ENCODE data around the gene LINC00632. TPM values are rescaled to one million over a fixed set of nuclear protein-coding genes. Genes with fewer than 3 reads are reported as not detected.

LINC00632 gene
- total RNA-seq, 1 donor from 2014 or later, result 221 TPM

GRCh38 chrX:140697618-140698017 is 11.9 kb upstream of the LINC00632 start:
- TF ChIP-seq CTCF (IDR thresholded peaks at IDR 0.05), result no peak
- Histone ChIP-seq H3K4me1 (no peaks in the 10 kb centered on the region), H3K36me3 (no peaks in the 10 kb centered on the region), H3K4me3 (no peak overlapping the region), H3K27me3 (no peaks in the 10 kb centered on the region), H3K9me3 (no peaks in the 10 kb centered on the region), H3K27ac (no peak overlapping the region)
- no peak for ATAC-seq
- DNase-seq, result no peak
- intact Hi-C loops (cut with DNase I), result no loop called here

- intact Hi-C loops (cut with DNase I), result no loop called here
- no peak overlapping the region for H3K27ac ChIP-seq
- H3K27me3 ChIP-seq, result no peaks in the 10 kb centered on the region
- H3K36me3 ChIP-seq, result no peaks in the 10 kb centered on the region
- DNase-seq (no peak), ATAC-seq (peak; percentile 73)
- TF ChIP-seq CTCF (IDR thresholded peaks at IDR 0.05), result peak; percentile 45
- no peaks in the 10 kb centered on the region for H3K9me3 ChIP-seq
- H3K4me3 ChIP-seq, result no peak overlapping the region
- H3K4me1 ChIP-seq, result no peaks in the 10 kb centered on the region
These were observed 8.1 kb upstream of the LINC00632 start for GRCh38 chrX:140701480-140701879.

- Histone ChIP-seq H3K36me3 (no peaks in the 10 kb centered on the region), H3K4me1 (no peaks in the 10 kb centered on the region), H3K4me3 (no peak overlapping the region), H3K27ac (no peak overlapping the region), H3K27me3 (no peaks in the 10 kb centered on the region), H3K9me3 (no peaks in the 10 kb centered on the region)
- ATAC-seq (no peak), DNase-seq (no peak)
- intact Hi-C loops (cut with DNase I), result no loop called here
- no peak for TF ChIP-seq CTCF (IDR thresholded peaks at IDR 0.05)
These were observed 1.2 kb downstream of the LINC00632 start for GRCh38 chrX:140710710-140711109.

- Histone ChIP-seq H3K36me3 (no peaks in the 10 kb centered on the region), H3K4me1 (no peaks in the 10 kb centered on the region), H3K27me3 (no peaks in the 10 kb centered on the region), H3K9me3 (no peaks in the 10 kb centered on the region), H3K27ac (no peak overlapping the region), H3K4me3 (no peak overlapping the region)
- DNase-seq (no peak), ATAC-seq (no peak)
- intact Hi-C loops (cut with DNase I), result no loop called here
- no peak for TF ChIP-seq CTCF (IDR thresholded peaks at IDR 0.05)
These were observed 2.3 kb downstream of the LINC00632 start for GRCh38 chrX:140711894-140712293.

- ATAC-seq (peak; percentile 74), DNase-seq (peak; percentile 78)
- Histone ChIP-seq H3K4me1 (no peaks in the 10 kb centered on the region), H3K27me3 (no peaks in the 10 kb centered on the region), H3K9me3 (no peaks in the 10 kb centered on the region), H3K27ac (no peak overlapping the region), H3K4me3 (peak overlapping the region; percentile 25), H3K36me3 (no peaks in the 10 kb centered on the region)
- no peak for TF ChIP-seq CTCF (IDR thresholded peaks at IDR 0.05)
- intact Hi-C loops (cut with DNase I), result no loop called here
These were observed 3.0 kb downstream of the LINC00632 start for GRCh38 chrX:140712413-140713173.

All from upper lobe of right lung (tissue), 1 donor.